Kidney (tissue), 14 donors: ENCODE data around the gene HAND2. TPM values are rescaled to one million over a fixed set of nuclear protein-coding genes. Genes with fewer than 3 reads are reported as not detected.

ENCODE experiments used
- DNase-seq, 5 donors: peaks; one replicate each; pipeline ENCODE4 v3.0.0-alpha.2; 2013 to 2020
- FAIRE-seq: peaks from 2 replicates; lab custom pipeline; 2012; peaks lifted over from hg19 to GRCh38; lab: Jason Lieb, UNC
- H3K27ac ChIP-seq, 2 donors: one replicate each; pipeline ENCODE4 v1.7.0; 2013; ENCODE audit warnings: low read depth in 2 of 2, low read length in 2 of 2, inconsistent platforms in 1 of 2
- H3K27me3 ChIP-seq: one replicate; pipeline ENCODE4 v1.7.1; 2013; ENCODE audit warnings: low read length, inconsistent platforms; ENCODE audit not compliant: control insufficient read depth, insufficient read depth
- H3K36me3 ChIP-seq, 3 donors: one replicate each; pipeline versions ENCODE4 v1.7.0 to v1.7.1; 2013; ENCODE audit warnings: low read length in 3 of 3, control low read depth in 1 of 3, inconsistent platforms in 1 of 3; ENCODE audit not compliant: insufficient read depth in 3 of 3, control insufficient read depth in 2 of 3
- H3K4me1 ChIP-seq, 3 donors: one replicate each; pipeline versions ENCODE4 v1.7.0 to v1.7.1; 2013; ENCODE audit warnings: low read length in 3 of 3, inconsistent platforms in 1 of 3, low read depth in 1 of 3; ENCODE audit not compliant: control insufficient read depth in 2 of 3, insufficient read depth in 2 of 3
- H3K4me3 ChIP-seq, 3 donors: one replicate each; pipeline versions ENCODE4 v1.7.0 to v1.8.1; 2013; ENCODE audit warnings: low read length in 3 of 3, control low read depth in 1 of 3, inconsistent platforms in 1 of 3
- H3K9ac ChIP-seq, 3 donors: one replicate each; pipeline versions ENCODE4 v1.7.0 to v1.7.1; 2013; ENCODE audit warnings: low read length in 3 of 3, control low read depth in 1 of 3, inconsistent platforms in 1 of 3
- H3K9me3 ChIP-seq, 3 donors: one replicate each; pipeline versions ENCODE4 v1.7.0 to v1.7.1; 2013; ENCODE audit warnings: low read length in 3 of 3, control low read depth in 1 of 3, inconsistent platforms in 1 of 3; ENCODE audit not compliant: control insufficient read depth in 2 of 3, insufficient read depth in 1 of 3
- intact Hi-C: fragments of 100-400 bp; cut with DNase I; formaldehyde crosslinking; loops from one replicate; pipeline ENCODE4 v1.11.1; 2022
- polyA plus RNA-seq: library from polyadenylated mRNA; stranded (reverse); fragments of 350-450 nt; fragmentation: Illumina TruSeq; extraction: RNeasy Lipid Tissue Mini Kit (QIAGEN cat#74804); gene quantifications from one replicate; pipeline ENCODE4 v1.2.3, GENCODE V29; 2014; ENCODE audit warnings: low read depth, low replicate concordance; ENCODE audit not compliant: insufficient read depth
- total RNA-seq: library from RNA; stranded (reverse); fragmentation: NEBNext Ultra II Directional; extraction: Animal tissue kit (Norgen Biotek cat#: 25700); gene quantifications from one replicate; pipeline ENCODE4 v1.2.1, GENCODE V29; 2021
- TF ChIP-seq, protein P1 (sequence below): IDR thresholded peaks from 3 replicates; pipeline ENCODE4 v1.5.1; 2012; ENCODE audit warnings: mild to moderate bottlenecking, moderate library complexity, borderline replicate concordance; ENCODE audit not compliant: insufficient read depth; ENCODE audit errors: extremely low read depth
- donor health status: control.
- donor health status: control.
- donor health status: control.
- donor health status: control.
- donor health status: control.
- donor health status: DM: yes; HTN: yes; CAD: no.
- donor health status: Normal renal cell carcinoma (clear cell type).

HAND2 gene
- total and polyA plus RNA-seq, 2 donors from 2014 or later, result 0.31 TPM; not detected in 1

DNA sequence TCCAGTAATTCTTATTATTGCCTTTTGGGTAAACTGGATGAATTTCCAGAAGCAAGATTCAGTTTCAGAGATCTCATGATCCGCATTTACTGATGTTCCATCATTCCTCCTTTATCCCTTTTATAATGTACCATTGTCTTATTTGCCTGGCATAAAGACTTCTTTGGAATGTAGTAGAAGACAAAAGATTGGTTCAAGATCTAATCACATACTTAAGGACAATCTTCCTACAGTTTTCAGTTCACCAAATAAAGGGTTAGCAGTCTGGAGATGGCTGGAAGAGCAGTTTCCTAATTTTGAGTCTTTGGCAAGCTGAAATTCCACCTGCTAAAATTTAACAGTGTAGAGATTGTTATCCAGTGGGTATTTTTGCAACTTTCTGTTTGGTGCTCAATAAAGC, 30.9 kb upstream of the HAND2 start:
- TF ChIP-seq, protein P1, sequence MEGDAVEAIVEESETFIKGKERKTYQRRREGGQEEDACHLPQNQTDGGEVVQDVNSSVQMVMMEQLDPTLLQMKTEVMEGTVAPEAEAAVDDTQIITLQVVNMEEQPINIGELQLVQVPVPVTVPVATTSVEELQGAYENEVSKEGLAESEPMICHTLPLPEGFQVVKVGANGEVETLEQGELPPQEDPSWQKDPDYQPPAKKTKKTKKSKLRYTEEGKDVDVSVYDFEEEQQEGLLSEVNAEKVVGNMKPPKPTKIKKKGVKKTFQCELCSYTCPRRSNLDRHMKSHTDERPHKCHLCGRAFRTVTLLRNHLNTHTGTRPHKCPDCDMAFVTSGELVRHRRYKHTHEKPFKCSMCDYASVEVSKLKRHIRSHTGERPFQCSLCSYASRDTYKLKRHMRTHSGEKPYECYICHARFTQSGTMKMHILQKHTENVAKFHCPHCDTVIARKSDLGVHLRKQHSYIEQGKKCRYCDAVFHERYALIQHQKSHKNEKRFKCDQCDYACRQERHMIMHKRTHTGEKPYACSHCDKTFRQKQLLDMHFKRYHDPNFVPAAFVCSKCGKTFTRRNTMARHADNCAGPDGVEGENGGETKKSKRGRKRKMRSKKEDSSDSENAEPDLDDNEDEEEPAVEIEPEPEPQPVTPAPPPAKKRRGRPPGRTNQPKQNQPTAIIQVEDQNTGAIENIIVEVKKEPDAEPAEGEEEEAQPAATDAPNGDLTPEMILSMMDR, result no peak
- no peak for FAIRE-seq
- Histone ChIP-seq H3K9me3 (no peaks in the 10 kb centered on the region), H3K36me3 (no peaks in the 10 kb centered on the region), H3K4me3 (no peak overlapping the region), H3K9ac (no peak overlapping the region), H3K27me3 (no peaks in the 10 kb centered on the region), H3K27ac (no peak overlapping the region), H3K4me1 (no peaks in the 10 kb centered on the region)
- intact Hi-C loops, result no loop called here
- no peak for DNase-seq

DNA sequence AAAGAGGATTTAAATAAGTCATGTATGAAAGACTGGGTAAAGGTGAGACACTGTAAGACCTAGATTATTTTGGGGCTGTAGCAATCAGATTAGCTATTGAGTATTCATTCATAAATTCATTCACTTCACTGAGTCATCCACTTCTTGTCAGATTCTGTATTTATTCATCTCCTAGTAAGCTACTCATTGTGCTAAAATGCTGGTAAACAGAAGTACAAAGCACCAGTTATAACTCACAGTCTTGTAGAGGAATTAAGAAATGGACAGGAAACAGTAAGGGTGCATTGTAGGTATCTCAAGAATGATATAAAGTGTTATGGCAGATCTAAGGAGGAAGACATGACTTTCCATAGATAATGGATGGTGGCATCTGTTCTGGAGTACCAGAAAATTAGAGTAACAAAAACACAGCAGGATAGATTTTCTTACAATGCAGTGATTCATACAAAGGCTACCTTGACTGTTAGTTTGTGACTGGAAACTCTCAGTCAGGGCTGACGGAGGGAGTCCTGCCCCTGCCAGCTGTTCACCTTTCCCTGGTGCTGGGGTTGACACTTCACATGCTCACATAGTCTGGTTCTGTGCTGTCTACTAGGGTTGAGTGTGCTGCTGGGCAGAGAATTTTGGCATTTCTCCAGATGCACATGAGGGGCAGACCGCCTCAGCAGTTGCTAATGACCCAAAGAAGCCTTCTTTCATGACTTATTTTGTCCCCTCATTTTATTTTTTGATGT, 26.5 kb upstream of the HAND2 start:
- no peak overlapping the region for H3K9ac ChIP-seq
- no peaks in the 10 kb centered on the region for H3K36me3 ChIP-seq
- no peaks in the 10 kb centered on the region for H3K9me3 ChIP-seq
- DNase-seq (no peak), FAIRE-seq (no peak)
- H3K27ac ChIP-seq, result no peak overlapping the region
- TF ChIP-seq, protein P1, result no peak
- intact Hi-C loops, result no loop called here
- H3K4me3 ChIP-seq, result no peak overlapping the region
- no peaks in the 10 kb centered on the region for H3K27me3 ChIP-seq
- H3K4me1 ChIP-seq, result no peaks in the 10 kb centered on the region

DNA sequence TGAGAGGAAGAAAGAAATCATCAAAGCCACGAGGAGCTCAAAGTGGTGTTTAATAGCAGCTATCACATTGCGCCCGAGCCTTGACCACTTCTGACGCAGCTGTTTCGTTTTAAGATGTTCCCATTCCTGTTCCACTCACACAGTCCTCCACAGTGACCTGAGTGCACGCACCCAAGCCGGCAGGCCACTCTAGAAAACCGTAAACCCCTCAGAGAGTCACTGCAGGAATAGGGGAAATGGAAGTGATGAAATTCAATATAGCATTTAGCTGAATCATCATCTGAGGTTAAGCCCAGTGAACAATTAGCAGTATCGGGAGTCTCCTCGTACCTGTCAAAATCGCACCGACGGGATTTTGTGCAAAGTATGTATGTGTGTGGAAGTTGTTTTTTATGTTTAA, 17.9 kb upstream of the HAND2 start:
- FAIRE-seq, result no peak
- H3K27ac ChIP-seq, result no peak overlapping the region

More for the DNA sequence above, 17.9 kb upstream of the HAND2 start:
- no peaks in the 10 kb centered on the region for H3K36me3 ChIP-seq
- intact Hi-C loops, result no loop called here
- H3K4me3 ChIP-seq, result no peak overlapping the region
- no peaks in the 10 kb centered on the region for H3K4me1 ChIP-seq
- peaks cover 12% of the 10 kb centered on the region for H3K27me3 ChIP-seq
- no peak for DNase-seq
- no peak overlapping the region for H3K9ac ChIP-seq
- H3K9me3 ChIP-seq, result no peaks in the 10 kb centered on the region
- TF ChIP-seq, protein P1, result no peak
